CD4-positive, alpha-beta T cell treated with Interleukin-2 at 100 ng/mL for 4 hours (primary cell): ENCODE data around the gene AGBL1.
"Not testable (repeated sequence)": the region's sequence is repeated elsewhere in the genome, so short reads cannot be mapped to it uniquely, and the experiment has no call there.

ENCODE experiments used
- DNase-seq: peaks from one replicate; pipeline ENCODE4 v3.0.0-alpha.2; 2020; ENCODE audit warnings: low spot score

The AGBL1 gene

DNA sequence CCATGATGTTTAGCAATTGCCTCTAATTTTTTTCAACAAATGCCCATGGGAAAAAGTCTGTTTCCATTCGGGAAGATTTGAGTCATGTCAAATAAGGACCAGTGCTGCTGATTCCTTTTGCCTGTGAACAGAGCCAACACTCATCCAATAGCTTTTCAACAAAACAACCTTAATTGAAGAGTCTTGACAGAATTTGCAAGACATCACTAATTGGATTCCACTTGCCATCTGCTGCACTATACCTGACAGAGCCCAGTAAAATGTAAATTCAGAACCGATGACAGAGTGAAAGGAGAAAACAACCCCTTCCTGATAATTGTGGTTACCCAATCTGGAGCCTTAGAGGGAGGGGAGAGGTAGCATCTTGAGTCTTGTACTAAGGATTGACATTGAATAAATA, 426.7 kb downstream of the AGBL1 start:
- DNase-seq: no peak

DNA sequence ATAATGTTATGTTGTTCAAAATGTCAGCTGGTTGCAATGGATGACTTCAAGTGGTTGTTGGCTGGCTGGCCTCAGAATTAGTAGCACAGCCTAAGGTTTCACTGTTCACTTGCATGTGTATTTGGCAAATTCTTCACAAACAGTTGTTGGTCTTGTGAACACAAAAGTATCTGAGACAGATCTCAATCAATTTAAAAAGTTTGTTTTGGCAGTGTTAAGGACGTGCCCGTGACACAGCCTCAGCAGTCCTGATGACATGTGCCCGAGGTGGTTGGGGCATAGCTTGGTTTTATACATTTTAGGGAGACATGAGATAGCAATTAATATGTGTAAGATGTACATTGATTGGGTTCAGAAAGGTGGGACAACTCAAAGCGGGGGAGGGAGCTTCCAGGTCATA, 436.0 kb downstream of the AGBL1 start:
- no peak for DNase-seq

DNA sequence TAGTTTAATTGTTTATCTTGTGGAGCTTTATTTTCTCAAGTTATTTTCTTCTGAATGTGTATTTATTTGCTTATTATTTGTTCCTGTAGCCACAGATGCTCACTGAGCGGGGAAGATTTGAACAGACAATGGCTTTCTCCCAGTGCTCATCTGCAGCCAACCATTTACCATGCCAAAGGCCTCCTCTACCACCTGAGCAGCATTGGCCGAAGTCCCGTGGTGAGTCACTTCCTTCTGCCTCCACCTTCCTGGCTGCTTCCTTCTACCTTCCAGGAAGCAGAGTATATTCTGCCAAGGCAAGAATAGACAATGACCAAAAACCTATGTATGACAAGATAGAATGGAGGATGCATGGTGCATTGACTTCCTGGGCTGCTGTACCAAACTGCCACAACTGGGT, 443.1 kb downstream of the AGBL1 start:
- DNase-seq: no peak

DNA sequence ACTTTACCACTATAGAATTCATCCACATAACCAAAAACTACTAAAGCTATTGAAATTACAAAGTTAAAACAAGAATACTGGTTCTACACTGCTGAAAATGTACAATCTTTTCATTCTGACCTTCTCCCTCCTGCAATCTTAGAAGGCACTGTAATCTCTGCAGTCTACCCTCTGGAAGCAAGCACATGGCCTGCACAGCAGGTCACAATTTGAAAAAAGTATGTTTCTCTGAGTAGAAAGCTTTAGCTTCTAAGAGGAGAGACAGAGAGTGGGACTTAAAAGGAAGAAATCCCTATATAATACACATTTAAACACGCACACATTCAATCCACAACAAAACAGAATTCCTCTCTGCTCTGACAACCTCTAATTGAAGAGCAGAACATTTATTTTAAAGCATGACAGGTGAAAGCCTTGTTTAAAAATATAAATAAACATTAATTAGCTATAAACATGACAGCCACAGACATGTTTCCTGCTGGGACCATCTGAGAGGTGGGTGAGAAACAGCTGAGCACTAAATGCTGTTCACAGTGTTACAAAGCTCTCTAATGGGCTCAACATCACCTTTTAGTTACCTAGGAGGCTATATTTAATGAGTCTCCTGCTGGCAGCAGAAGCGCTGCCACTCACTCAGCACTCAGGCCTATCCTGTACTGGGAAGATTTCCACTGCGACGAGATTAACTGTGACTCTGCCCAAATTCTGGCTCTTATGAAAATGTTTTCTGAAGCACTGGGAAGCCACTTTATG, 447.4 kb downstream of the AGBL1 start:
- DNase-seq: no peak

DNA sequence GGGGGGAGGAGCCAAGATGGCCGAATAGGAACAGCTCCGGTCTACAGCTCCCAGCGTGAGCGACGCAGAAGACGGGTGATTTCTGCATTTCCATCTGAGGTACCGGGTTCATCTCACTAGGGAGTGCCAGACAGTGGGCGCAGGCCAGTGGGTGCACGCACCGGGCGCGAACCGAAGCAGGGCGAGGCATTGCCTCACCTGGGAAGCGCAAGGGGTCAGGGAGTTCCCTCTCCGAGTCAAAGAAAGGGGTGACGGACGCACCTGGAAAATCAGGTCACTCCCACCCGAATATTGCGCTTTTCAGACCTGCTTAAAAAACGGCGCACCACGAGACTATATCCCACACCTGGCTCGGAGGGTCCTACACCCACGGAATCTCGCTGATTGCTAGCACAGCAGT, 448.4 kb downstream of the AGBL1 start:
- not testable (repeated sequence) for DNase-seq

DNA sequence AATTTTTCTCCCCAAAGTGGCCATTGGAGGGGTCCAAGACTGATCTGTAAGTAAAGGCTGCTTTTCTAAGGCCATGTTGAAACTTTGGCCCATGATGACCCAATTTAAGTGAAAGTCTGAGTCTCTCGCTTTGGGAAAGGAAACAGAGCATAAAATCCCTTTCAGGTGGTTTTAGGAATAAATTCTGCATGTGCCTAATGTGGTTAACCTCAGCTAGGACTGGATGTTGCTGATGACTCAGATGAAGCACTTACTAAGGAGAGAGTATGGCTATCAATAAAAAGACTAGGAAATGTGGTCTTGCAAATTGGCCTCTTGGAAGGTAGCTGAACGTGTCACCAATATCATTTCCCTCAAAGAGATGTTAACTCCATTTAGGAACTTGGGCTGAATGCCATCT, 458.5 kb downstream of the AGBL1 start:
- no peak for DNase-seq

DNA sequence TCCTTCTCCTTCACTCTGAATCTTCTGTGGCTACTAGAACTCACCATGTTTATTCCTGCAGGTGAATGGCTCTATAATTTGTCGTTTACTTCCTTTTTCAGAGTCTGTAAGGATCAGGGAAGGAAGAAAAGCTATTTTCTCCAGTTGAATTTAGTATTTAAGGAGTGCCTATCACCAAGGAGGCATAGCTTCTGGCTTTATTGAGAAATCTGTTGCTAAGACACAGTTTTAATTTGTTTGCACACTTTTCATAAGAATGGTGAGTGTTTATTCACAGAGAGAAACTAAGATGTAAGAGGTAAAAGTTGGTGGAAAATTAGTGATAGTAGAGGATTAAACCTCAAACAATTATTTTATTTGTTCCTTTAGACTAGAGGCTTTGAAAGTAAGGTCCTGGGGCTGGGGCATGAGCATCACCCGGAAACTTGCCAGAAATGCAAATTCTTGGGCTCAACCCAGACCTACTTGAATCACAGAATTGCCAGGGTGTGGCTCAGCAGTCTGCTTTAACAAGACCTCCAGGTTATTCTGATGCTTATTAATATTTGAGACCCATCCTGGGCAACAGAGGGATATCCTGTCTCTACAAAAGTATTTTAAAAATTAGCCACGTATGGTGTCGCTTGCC, 461.3 kb downstream of the AGBL1 start:
- no peak for DNase-seq

DNA sequence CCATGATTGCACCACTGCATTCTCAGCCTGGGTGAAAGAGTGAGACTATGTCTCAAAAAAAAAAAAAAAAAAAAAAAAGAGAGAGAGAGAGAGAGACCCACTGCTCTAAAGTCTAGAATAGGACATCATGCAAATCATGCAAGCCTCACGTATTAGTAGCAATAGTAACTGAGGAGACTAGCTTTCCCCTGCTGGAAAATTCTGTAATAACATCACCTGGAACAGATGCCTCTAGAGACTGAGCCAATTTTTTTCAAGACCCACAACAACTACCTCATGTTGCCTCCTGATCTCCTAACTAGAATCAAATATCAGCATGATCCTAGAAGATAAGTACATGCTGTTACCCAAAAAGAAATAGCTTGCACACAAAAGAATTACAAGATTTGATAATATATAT, 461.9 kb downstream of the AGBL1 start:
- DNase-seq: no peak

DNA sequence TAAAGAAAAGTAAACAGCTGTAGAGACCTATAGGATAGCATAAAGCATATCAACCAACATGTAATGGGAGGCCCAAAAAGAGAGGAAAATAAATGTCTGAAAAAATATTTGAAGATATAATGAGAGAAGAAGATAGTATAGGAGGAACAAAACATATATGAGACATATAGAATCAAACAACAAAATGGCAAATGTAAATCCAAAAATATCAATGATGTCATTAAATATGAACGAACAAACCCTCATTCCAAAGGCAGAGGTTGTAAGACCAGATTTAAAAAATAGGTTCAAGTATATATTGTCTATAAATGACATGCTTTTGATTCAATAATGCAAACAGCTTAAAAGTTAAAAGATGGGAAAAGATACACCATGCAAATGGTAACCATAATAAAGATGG, 470.4 kb downstream of the AGBL1 start:
- DNase-seq: no peak

DNA sequence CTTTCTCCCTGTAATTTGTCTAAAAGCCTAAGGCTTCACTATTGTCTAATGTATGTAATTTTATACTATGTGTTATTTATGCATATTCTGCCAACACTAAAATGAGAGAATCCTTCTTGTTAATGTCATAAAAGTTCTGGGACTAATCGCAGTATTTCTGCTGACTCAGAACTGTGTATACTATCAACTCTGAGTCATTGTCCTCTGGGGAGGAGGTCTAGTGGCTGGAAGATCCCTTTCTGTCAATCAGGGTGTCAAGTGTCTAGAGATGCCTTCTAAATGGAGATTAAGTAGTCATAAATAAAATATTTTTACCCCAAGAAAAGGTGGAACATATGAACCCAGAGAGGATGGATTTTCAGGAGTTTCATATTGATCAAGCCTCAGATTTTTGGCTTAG, 473.4 kb downstream of the AGBL1 start:
- DNase-seq: no peak

DNA sequence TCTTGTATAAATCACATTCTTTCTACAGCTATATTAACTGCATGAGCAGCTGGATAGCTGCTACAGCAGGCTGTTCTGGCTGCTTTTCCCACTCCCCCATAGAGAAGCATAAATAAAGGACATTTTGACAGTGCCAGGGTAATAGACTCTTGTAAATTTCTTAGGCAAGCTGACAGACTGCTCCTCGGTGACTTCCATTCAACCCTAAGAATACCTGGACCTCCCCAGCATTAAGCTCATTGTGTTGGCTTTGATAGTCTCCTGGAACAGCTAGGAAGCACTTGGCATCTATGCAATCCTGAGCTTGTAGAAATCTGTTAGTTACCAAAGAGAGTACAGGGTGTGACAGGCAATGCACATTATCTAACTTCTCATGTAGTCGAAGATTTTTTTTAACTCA, 475.4 kb downstream of the AGBL1 start:
- DNase-seq: no peak

DNA sequence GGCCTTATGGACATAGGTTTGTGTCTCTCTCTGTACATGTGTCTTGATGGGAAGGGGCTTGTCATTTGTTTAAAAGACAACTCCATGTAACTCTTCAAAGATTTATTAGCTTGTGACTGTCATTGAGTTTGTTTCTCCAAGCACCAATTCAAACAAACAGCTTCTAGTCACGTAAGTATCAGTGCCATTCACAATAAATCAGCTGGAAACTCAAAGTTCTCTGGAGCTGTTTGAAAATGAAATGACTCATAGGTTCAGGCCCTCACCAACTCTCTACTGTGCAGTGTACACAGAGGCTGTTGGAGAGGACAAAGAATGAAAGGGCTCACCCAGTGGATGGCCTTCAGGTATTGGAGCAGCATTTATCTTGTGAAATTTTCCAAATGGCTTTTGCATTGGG, 476.3 kb downstream of the AGBL1 start:
- no peak for DNase-seq

DNA sequence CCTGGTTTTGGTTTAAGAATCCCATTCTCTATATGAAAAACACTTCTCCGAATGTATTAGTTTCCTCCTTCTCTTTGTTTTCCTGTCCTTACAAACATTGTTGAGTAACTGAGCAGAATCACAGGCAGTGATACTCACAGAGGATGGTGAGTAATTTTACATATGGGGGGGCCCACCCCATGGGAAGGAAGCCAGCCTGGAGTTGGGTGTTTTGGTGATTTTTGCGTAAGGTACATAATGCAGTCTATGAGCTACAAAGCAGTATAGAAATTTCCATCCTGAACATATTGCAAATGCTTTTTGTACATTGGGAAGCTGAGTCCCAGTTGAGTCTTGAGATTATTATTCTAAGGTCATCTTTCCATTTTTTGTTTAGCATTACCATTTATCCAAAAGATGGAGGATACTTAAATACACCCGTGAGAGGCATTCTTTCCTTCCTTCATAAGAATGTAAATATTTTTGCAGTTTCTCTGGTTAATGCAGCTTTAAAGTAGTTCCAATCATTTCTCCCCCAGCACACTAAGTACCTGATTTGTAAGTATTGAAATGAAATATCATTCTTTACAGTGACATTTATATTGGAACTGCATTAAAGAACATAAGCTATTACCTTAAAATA, 476.8 kb downstream of the AGBL1 start:
- DNase-seq: no peak

DNA sequence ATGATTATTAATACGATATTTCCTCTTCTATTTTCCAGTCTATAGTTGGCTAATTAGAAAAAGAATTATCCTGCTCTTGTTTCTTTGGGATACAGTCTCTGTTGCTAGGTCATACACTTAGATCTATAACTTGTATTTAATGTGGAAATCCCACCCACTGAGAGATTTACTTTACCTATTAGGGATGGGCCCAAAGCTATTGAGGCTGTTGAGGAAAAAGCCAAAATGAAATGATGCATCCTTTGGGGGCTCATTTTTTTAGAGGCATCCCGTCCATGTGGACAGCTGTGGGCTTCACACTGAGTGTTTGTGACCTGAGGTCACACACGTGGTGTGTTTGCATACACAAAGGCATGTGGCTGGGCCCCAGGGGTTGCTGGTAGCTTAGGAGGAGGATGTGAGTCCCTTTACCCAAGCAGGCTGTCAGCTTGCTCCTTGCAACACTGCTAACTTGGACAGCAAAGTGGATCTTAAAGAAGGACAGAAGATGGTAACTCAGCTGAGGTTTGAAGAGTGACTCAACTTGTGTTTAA, 477.4 kb downstream of the AGBL1 start:
- DNase-seq: no peak

DNA sequence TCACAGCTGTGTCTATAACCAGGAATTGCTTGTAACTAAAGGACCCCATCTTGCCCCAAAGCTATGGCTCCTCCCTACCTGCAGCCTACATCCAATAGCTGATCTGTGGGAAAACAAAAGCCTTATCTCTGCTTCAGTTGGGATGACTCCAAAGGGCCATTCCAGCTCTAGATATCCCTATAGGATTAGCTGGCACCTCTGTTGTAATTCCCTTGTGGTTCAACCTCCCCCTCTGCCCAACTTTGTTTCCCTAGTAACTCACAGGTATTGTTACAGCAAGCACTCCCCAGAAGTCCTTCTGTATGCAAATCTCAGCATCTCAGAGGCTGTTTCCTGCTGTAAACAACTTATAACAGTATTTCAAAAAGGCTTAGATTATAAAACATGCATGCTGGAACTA, 478.6 kb downstream of the AGBL1 start:
- DNase-seq: no peak

DNA sequence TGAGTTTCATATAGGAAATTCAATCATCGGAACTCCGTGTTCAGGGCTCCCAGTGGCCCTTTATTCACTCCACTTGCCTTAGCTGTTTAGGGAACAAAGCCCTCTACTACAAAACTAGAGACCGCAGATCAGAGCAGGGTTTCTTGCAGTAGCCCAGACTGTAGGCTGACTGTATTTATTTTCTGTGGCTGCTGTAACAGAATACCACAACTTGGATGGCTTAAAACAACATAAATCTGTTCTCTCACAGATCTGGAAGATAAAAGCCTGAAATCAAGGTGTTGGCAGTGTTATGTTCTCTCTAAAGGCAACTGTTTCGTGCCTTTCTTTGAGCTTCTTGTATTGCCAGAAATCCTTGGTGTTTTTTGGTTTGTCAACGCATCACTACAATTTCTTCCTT, 479.0 kb downstream of the AGBL1 start:
- DNase-seq: no peak

DNA sequence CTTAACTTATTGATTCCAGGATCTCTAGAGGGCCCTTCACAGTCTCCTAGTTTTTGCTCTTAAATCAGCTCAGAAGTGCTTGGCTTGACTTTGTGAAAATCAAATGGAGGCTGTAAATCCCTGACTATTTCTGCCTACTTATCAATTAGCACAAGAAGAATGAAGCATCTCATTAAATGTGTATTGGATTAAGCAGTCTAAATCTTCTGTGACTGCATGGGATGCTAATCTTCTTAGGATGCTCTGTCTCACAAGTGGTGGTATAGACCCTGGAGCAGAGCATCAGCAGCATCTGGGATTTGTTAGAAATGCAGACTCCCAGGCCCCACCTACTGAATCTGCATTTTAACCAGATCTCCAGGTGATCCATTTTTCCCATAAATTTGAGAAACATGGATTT, 488.7 kb downstream of the AGBL1 start:
- DNase-seq: no peak

DNA sequence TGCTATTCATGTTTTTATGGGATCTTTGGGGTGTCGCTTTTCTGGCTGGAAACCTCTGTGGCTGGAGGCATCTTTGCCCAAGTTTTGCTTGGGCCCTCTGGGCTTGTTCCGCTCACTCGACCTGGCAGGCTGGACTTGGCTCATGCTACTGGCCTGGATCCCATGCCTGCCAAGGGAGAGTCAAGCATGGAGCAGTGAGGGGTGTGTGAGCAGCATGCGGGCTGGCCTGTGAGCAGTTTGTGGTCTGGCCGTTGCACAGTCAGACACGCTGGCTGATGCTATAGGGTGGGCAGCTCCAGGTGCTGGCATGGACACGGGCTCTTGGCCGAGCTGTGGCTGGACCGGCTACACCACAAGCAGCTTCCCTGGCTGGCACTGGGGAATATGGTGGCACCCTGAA, 491.1 kb downstream of the AGBL1 start:
- no peak for DNase-seq

DNA sequence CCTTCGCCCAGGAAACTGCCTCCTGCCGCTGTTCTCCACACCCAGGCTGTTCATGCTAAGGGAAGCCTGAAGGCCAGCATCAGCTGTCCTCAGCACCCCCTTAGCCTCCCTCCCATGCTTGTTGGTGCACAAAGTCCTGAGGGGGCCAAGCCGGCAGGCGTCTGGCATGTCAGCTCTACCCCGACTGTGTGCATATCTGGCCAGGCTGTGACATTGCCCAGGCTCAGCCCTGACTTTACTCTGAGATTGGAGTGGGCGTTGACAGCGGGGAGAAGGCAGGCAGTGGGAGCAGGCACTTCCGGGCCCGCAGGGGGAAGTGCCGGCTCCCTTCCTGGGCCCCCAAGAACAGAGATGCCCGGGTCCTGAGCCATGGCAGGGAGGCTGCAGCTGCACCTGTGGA, 492.2 kb downstream of the AGBL1 start:
- no peak for DNase-seq

DNA sequence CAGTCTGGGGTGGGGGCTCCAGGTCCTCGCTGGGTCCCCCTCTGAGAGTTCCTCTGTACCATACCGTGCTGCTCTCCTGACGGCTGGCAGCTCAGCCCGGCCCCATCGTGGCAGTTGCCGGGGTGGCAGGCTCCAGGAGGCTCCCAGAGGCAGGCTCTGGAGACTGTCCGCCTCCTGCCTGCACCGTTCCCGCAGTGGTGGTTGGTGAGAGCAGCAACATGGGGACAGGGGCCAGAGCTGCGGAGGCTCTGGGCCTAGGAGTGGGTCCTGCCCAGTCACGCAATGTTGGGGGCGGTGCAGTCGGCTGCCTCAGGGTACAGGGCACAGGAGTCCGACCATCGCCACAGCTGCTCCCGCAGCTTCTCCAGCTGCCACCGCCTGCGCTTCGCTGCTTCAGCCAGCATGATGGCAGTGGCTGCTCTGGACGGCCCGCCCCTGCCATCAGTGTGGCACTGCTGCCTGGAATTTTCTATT, 492.7 kb downstream of the AGBL1 start:
- no peak for DNase-seq

DNA sequence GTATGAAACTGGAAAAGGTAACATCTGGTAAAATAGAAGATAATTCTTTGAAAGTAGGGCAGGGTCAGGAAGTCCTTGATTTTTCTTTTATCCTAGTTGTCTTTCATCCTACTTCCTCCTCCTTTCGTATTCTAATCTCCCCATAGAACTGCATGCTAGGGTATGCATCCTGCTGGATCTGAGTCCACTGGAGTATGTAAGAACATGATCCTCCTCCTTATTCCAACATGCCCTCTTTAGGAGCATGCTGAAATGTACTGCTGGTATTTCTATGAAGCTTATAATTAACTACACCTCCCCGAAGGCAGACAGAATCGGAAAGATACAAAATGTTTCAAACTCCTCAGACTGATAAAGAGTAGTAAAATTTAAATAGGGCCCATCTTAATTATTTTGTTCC, 493.8 kb downstream of the AGBL1 start:
- no peak for DNase-seq

DNA sequence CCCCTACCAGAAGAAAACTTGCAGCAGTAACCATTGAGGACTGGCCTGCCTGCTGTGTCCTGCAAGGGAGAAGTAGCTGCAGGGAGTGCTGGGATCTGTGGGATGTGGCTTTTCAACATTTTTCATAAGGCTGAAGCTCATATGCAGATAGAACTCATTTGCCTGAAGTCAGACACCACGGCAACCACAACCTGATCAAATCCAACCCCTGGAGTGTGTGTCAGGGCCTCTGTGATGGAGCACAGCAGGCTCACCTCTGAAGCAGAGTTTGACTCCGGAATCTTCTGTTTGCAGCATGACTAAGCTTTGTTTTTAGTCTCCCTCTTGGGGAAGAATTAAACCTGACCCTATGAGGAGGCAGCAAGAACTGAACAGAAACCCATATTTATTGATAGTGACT, 508.7 kb downstream of the AGBL1 start:
- DNase-seq: no peak

DNA sequence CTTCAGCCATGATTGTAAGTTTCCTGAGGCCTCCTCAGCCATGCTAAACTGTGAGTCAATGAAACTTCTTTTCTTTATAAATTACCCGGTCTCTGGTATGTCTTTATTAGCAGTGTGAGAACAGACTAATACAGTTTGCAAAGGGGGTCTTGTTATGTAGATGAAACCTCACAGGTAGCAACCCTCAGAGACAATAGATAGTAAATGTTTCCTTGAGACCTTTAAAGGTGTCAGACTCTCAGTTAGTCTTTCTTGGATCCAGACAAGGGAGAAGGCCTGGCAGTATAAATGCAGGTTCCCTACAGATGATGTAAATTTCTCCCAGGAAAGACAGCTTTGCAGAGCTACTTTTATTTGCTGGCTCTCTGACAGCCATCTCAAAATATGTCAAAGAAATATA, 510.8 kb downstream of the AGBL1 start:
- DNase-seq: no peak
